Stimulated activated CD4-positive, alpha-beta T cell treated with anti-CD3 and anti-CD28 coated beads, TNF-alpha, amount 100 ng/mL, for 24 hours (primary cell): Measurements from ENCODE around the gene CETN1.

Experiments
- DNase-seq, 3 experiments: peaks; one replicate each; pipeline ENCODE4 v3.0.0-alpha.2; 2020; ENCODE audit warnings: low read depth in 3 of 3

Gene CETN1

GRCh38 chr18:580154-580553, at the start of gene CETN1:
TSS of gene CETN1 (plus strand) at chr18:580380. CDS start at chr18:580409, 29 bp downstream.
- DNase-seq = no peak

DNA sequence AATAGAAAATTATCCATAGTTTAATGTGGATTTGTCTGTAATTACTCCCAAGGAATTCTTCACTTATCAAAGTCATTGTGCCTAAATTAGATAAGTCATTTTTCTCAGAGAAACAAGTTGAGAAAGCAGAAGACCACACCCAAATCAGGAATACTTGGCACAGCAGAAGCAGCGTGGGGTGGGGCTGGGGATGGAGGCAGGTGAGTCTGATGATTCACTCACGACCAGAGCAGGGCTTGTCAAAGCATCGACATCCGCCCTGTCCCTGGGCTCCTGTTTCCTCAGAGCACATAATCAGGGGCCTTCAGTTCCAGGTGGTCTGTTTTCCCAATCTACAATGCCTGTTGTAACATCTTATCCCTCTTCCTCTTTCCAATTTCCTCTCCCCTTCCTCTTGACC, 48.2 kb upstream of the CETN1 start:
- DNase-seq = no peak

DNA sequence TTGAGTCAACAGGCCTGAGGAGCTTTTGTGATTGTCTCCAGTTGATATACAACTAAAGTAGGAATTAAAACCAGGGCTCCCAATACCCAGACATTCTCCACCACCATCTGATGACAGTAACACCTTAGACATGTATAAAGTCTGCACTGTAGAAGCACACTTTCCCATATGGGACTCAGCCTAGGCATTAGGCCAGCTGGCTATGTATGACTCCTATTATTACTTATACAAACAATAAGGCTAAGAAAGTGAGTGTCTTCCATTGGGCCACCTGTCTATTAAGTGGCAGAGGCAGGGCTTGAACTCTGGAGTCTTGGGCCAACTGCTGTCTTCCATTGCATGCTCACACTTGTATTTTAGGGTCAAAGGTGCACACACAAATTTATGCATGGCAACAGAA, 47.5 kb upstream of the CETN1 start:
- DNase-seq = no peak

GRCh38 chr18:533995-534601, 46.1 kb upstream of the CETN1 start:
- no peak for DNase-seq

GRCh38 chr18:543447-544078, 36.6 kb upstream of the CETN1 start:
- no peak for DNase-seq

GRCh38 chr18:549967-550366, 30.2 kb upstream of the CETN1 start:
- DNase-seq = no peak

- no peak for DNase-seq
Measured at GRCh38 chr18:551404-552061, 28.6 kb upstream of the CETN1 start.

GRCh38 chr18:555705-556457, 24.3 kb upstream of the CETN1 start:
- no peak for DNase-seq

DNA sequence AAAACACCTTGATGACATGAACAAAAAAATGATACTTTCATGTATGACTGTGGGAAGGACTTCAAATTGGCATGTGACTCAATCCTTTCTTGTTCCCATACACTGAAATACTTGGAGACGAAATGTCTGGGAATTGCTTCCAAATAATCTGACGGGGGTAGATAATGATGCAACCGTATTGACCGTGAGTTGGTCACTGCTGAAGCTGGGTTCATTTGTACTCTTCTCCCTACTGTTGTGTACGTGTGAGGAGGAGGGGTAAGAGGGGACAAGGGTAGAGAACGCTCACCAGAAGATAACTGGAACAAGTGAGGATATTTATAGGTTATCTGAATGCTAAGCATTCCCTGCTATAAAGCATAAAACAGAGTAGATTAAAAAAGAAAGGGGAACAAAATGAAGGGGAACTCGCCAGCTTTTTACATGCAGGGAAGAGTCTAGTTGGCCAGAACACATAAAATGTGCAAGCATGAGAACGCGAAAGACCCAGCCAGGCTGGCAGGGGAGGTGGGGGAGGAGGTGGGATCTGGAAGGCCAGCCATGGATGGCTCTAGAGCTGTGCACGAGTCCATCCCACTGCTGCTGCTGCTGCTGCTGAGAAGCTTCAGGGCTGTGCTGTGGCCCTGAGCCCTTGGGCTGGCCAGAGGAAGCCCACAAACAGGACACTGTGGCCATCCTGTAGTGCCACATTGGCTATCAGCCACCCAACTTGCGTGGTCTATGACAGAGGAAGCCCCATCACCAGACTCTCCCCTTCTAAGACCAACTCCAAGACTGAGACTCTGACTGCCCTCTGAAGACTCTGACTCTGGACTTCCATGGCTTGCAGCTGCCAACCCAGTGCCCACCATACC, 15.2 kb upstream of the CETN1 start:
- DNase-seq = no peak

GRCh38 chr18:565562-566061, 14.6 kb upstream of the CETN1 start:
- no peak for DNase-seq

DNA sequence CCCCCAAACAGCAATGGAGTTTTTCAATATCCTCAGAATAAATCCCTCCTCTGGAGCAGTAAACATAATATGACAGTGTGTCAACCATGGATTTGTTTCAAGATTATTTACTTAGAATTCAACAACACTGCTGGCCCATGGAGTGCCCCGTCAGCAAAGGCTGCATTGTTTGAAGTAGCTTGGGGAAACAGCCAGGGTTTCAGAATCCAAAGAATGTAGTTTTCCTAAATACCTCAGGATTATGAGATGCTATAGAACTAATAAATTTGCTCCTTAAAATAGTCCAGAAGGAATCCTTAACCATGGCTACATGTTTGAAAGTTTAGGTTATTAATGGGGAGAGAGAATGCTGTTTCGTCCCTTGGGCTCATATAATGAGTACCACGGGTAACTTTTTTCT, 13.1 kb upstream of the CETN1 start:
- no peak for DNase-seq

GRCh38 chr18:568731-569130, 11.4 kb upstream of the CETN1 start:
- no peak for DNase-seq

GRCh38 chr18:570256-570655, 9.9 kb upstream of the CETN1 start:
- no peak for DNase-seq

- DNase-seq = no peak
Measured at GRCh38 chr18:570697-571096, 9.5 kb upstream of the CETN1 start.

GRCh38 chr18:572091-572830, 7.9 kb upstream of the CETN1 start:
- DNase-seq = no peak

GRCh38 chr18:572831-573289, 7.3 kb upstream of the CETN1 start:
- no peak for DNase-seq

- DNase-seq = no peak
Measured at GRCh38 chr18:573385-573784, 6.8 kb upstream of the CETN1 start.

GRCh38 chr18:574149-574860, 5.9 kb upstream of the CETN1 start:
- DNase-seq = no peak

DNA sequence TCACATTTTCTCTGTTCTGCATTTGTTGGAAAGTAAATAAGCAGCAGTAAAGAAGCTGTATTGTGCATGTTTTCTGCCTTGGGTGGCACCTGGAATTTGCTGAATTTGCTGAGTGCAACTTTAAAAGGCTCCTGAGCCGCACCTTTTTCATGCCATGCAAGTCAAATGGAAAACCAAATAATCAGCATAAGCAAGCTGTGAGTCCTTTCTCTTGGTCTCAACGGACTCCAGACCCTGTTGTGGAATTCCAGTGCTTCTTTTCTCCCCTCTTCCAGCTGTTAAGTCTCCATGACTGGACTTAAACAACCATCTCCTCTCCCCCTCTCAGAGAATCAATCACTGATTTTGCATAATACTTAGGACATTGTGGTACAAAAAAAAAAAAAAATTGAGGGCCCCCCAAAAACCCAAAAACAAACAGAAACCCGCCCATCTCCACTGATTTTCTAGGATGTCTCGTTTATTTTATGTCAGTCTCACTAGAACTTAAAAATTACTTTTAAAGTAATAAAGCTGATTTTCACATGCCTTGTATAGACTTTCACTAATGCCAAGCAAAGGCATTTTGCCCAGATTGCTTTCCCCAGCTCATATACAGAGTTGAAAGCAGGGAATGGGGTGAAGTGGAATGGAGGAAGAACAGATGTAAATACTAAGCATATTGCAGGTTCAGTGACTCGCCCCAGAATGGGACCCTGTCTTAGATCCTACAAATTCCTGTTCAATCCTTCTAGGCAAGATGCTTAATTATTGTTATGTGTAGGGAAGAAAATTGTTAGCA, 5.1 kb upstream of the CETN1 start:
- DNase-seq = no peak
